ENCODE measurements around the gene SMAD7.

DNA sequence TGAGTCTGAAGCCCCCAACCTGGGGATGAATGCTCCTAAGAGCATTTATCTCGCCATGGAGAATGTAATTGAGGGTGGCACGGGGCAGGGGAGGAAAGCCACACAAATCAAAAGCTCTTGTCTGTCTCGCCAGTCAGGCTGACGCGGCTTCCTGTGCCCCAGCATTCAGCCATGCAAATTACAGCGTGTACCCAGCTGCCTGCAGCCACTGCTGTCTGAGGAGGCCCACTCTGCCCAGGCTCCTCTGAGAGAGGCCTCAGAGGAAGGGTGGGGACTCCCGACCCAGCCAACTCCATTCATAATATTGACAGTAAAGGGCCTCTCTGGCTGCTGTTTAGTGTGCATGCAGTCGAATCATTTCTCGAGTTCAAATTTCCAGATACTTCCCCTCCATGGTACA, 22.0 kb downstream of the SMAD7 start:
- TF ChIP-seq CTCF (IDR thresholded peaks at IDR 0.05) (no peak), ZFX (IDR thresholded peaks at IDR 0.05; ENCODE audit: borderline replicate concordance) (no peak)
